A673 (cell line): ENCODE results near the gene TMEM260.

Experiments used
- CTCF ChIP-seq: fragments of 300-800, 200-600 bp; sonication (generic); conservative IDR thresholded peaks from 2 replicates; pipeline ENCODE4 v1.5.1; 2017; ENCODE audit warnings: low read depth, mild to moderate bottlenecking, antibody characterized with exemption, low read length, moderate library complexity, mixed read lengths
- EZH2 ChIP-seq: fragments of 200-600 bp; sonication (generic); IDR thresholded peaks from 2 replicates; pipeline ENCODE4 v1.6.1; 2017; ENCODE audit warnings: borderline replicate concordance, low read depth, mild to moderate bottlenecking, mixed read lengths, antibody characterized with exemption, low read length; ENCODE audit not compliant: poor library complexity, severe bottlenecking

GRCh38 chr14:56594428-56594827 lies 14.8 kb downstream of the TMEM260 start:
- TF ChIP-seq CTCF = no peak
- no peak for TF ChIP-seq EZH2
